Measurements from ENCODE around the gene CSNK2A1.
"Not testable (repeated sequence)": the region's sequence is repeated elsewhere in the genome, so short reads cannot be mapped to it uniquely, and the experiment has no call there.

The CSNK2A1 gene

DNA sequence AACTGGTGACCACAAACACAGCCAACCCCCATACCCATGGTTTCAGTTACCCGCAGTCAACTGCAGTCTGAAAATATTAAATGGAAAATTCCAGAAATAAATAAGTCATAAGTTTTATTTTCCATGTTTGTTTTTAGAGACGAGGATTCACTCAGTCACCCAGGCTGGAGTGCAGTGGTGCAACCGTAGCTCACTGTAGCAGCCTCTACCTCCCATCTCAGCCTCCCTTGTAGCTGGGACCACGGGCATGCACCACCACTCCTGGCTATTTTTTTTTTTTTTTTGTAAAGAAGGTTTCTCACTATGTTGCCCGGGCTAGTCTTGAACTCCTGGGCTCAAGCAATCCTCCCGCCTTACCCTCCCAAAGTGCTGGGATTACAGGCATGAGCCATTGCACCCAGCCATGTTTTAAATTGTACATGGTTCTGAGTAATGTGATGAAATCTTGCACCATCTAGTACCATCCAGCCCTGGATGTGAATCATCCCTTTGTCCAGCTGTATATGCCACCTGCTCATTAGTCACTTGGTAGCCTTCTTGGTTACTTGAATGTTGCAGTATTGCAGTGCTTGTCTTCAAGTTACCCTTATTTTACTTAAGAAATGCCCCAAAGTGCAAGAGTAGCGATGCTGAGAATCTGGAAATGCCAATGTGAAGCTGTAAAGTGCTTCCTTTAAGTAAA is 14.5 kb downstream of the CSNK2A1 start:
- H3K27me3 ChIP-seq (ENCODE audit: control insufficient read depth, insufficient read depth, low read length) = no peaks in the 10 kb centered on the region
- peaks cover 6% of the 10 kb centered on the region for H3K4me1 ChIP-seq (ENCODE audit: control insufficient read depth, insufficient read depth, low read length)
- peaks cover 3% of the 10 kb centered on the region for H3K36me3 ChIP-seq (ENCODE audit: control insufficient read depth, insufficient read depth, low read length)
- no peaks in the 10 kb centered on the region for H3K9me3 ChIP-seq (ENCODE audit: control insufficient read depth, insufficient read depth, low read length)
- H3K4me3 ChIP-seq (ENCODE audit: low read depth, low read length) = no peak overlapping the region
- no peak overlapping the region for H3K9ac ChIP-seq (ENCODE audit: low read depth, low read length)

DNA sequence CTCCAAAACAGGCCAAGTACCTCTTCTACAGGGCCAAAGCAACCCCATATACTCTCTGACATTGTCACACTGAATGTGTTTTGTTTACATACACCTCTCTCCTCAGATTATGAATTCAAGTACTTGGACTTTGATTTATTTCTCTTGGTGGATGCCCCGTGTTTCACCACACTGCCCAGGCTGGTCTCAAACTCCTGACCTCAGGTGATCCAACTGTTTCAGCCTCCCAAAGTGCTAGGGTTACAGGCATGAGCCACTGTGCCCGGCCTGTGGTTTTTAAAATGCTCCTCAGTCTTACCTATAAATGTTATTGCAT is 16.1 kb downstream of the CSNK2A1 start:
- Histone ChIP-seq H3K36me3 (ENCODE audit: control insufficient read depth, insufficient read depth, low read length) (peaks cover 3% of the 10 kb centered on the region), H3K9me3 (ENCODE audit: control insufficient read depth, insufficient read depth, low read length) (no peaks in the 10 kb centered on the region), H3K27me3 (ENCODE audit: control insufficient read depth, insufficient read depth, low read length) (no peaks in the 10 kb centered on the region), H3K4me1 (ENCODE audit: control insufficient read depth, insufficient read depth, low read length) (peaks cover 2% of the 10 kb centered on the region), H3K4me3 (ENCODE audit: low read depth, low read length) (no peak overlapping the region), H3K9ac (ENCODE audit: low read depth, low read length) (no peak overlapping the region)

DNA sequence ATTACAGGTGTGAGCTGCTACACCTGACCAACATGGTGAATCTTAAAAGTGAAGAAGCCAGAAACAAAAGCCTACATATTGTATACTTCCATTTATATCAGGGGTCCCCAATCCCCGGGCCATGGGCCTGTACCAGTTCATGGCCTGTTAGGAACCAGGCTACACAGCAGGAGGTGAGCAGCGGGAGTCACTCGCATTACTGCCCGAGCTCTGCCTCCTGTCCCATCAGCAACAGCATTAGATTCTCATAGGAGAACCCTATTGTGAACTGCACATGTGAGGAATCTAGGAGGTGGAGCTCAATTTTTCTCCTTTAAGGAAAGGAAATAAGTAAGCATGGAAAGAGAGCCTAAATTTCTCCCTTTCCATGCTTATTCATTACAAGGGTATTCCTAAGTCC is 21.7 kb downstream of the CSNK2A1 start:
- no peak overlapping the region for H3K4me3 ChIP-seq (ENCODE audit: low read depth, low read length)
- H3K9ac ChIP-seq (ENCODE audit: low read depth, low read length) = no peak overlapping the region
- peaks cover 5% of the 10 kb centered on the region for H3K4me1 ChIP-seq (ENCODE audit: control insufficient read depth, insufficient read depth, low read length)
- no peaks in the 10 kb centered on the region for H3K36me3 ChIP-seq (ENCODE audit: control insufficient read depth, insufficient read depth, low read length)
- no peaks in the 10 kb centered on the region for H3K27me3 ChIP-seq (ENCODE audit: control insufficient read depth, insufficient read depth, low read length)
- H3K9me3 ChIP-seq (ENCODE audit: control insufficient read depth, insufficient read depth, low read length) = no peaks in the 10 kb centered on the region

DNA sequence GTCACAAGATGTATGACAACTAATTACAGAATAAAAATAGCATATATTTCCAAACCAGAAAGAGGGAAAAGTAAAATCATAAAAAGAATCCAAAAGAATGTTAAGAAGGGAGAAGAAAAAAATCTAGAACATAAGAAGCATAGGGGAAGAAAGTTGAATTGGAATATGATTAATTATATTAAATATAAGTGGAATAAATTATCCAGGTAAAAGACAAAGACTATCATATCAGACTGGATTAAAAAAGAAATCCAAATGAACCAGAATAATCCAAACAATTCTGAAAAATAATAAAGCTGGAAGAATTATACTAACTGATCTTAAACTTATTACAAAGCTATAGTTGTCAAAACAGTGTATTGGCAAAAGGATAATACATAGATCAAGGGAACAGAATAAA is 23.6 kb downstream of the CSNK2A1 start:
- Histone ChIP-seq H3K36me3 (ENCODE audit: control insufficient read depth, insufficient read depth, low read length) (no peaks in the 10 kb centered on the region), H3K4me3 (ENCODE audit: low read depth, low read length) (no peak overlapping the region), H3K4me1 (ENCODE audit: control insufficient read depth, insufficient read depth, low read length) (peaks cover 5% of the 10 kb centered on the region)

DNA sequence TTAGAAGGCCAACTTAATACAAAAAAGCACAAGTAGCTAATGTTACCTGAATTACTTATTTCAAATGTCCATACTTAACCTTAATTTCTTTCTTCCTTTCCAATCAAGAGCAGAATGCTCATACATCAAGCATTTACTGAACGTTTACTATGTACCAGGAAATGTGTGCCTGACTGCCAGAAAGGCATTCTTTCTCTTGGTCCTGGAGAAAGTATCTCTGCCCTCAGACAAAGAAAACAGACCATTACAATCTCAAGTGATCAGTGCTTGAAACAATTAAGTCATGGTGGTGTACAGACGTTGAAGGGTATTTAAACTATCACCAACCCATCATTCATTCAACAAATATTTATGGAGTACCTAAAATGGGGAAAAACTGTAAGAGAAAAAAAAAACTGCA is 26.4 kb downstream of the CSNK2A1 start:
- H3K4me3 ChIP-seq (ENCODE audit: low read depth, low read length) = no peak overlapping the region
- no peaks in the 10 kb centered on the region for H3K27me3 ChIP-seq (ENCODE audit: control insufficient read depth, insufficient read depth, low read length)
- H3K9me3 ChIP-seq (ENCODE audit: control insufficient read depth, insufficient read depth, low read length) = no peaks in the 10 kb centered on the region
- no peaks in the 10 kb centered on the region for H3K36me3 ChIP-seq (ENCODE audit: control insufficient read depth, insufficient read depth, low read length)
- H3K9ac ChIP-seq (ENCODE audit: low read depth, low read length) = no peak overlapping the region
- peaks cover 3% of the 10 kb centered on the region for H3K4me1 ChIP-seq (ENCODE audit: control insufficient read depth, insufficient read depth, low read length)

More for the DNA sequence above, 23.6 kb downstream of the CSNK2A1 start:
- H3K9me3 ChIP-seq (ENCODE audit: control insufficient read depth, insufficient read depth, low read length) = no peaks in the 10 kb centered on the region
- no peak overlapping the region for H3K9ac ChIP-seq (ENCODE audit: low read depth, low read length)
- H3K27me3 ChIP-seq (ENCODE audit: control insufficient read depth, insufficient read depth, low read length) = no peaks in the 10 kb centered on the region

DNA sequence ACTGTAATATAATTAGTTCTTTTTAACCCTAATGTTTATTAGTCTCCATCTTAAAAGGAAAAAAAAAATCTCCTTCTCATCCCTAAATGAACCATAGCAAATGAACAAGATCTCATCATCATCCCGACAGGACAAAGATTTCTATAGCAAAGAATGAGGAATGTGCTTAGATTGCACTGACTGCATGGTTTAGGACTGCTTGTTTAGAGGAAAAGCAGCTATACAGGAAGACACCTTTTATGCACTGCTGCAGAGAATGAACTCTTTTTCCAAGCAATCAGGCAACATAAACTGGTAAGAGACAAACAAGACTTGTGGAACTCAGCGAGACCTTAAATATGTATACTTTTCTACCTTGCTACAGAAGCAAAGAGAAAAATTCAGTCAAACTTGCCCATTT is 26.8 kb downstream of the CSNK2A1 start:
- Histone ChIP-seq H3K27me3 (ENCODE audit: control insufficient read depth, insufficient read depth, low read length) (no peaks in the 10 kb centered on the region), H3K4me3 (ENCODE audit: low read depth, low read length) (no peak overlapping the region), H3K9me3 (ENCODE audit: control insufficient read depth, insufficient read depth, low read length) (no peaks in the 10 kb centered on the region), H3K4me1 (ENCODE audit: control insufficient read depth, insufficient read depth, low read length) (no peaks in the 10 kb centered on the region), H3K9ac (ENCODE audit: low read depth, low read length) (no peak overlapping the region), H3K36me3 (ENCODE audit: control insufficient read depth, insufficient read depth, low read length) (no peaks in the 10 kb centered on the region)

DNA sequence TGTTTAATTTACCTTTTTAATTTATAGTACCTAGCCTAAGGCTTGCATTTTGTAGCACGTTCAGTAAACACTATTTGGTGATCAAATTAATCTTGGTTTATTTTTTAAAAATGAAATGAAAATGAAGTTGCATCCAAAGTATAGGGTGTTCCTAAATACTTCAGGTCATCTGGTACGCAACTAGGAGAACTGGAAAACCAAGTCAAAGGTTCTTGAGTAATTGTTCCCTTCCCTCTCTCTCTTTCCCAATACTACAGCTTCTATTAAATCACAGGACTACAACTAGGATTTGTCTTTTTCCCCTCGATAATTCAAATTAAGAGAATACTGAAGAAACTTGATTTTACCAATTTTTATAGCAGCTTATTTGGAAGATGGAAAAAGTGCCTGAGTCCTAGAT is 27.9 kb downstream of the CSNK2A1 start:
- H3K4me1 ChIP-seq (ENCODE audit: control insufficient read depth, insufficient read depth, low read length) = no peaks in the 10 kb centered on the region
- no peaks in the 10 kb centered on the region for H3K9me3 ChIP-seq (ENCODE audit: control insufficient read depth, insufficient read depth, low read length)
- H3K9ac ChIP-seq (ENCODE audit: low read depth, low read length) = no peak overlapping the region
- H3K4me3 ChIP-seq (ENCODE audit: low read depth, low read length) = no peak overlapping the region
- no peaks in the 10 kb centered on the region for H3K36me3 ChIP-seq (ENCODE audit: control insufficient read depth, insufficient read depth, low read length)
- no peaks in the 10 kb centered on the region for H3K27me3 ChIP-seq (ENCODE audit: control insufficient read depth, insufficient read depth, low read length)

DNA sequence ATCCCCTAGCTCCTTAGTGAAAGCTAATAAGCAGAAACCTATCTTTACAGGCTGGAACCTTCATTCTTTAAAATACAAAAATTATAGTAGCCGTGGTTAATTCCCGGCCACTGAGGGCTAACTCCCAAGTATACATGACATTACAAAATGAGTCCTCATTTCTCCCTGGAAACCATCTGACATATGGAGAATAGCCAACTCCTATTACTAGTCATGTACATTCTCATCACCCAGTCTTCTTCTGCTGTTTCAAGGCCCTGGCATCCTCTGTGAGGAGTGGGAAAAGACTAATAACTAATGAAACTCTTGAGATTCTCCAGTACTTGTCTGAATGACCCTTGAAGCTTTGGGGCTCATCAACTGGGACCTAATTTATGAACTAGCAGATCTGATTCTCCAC is 30.2 kb downstream of the CSNK2A1 start:
- Histone ChIP-seq H3K9ac (ENCODE audit: low read depth, low read length) (no peak overlapping the region), H3K4me3 (ENCODE audit: low read depth, low read length) (no peak overlapping the region), H3K36me3 (ENCODE audit: control insufficient read depth, insufficient read depth, low read length) (no peaks in the 10 kb centered on the region), H3K27me3 (ENCODE audit: control insufficient read depth, insufficient read depth, low read length) (no peaks in the 10 kb centered on the region), H3K9me3 (ENCODE audit: control insufficient read depth, insufficient read depth, low read length) (no peaks in the 10 kb centered on the region), H3K4me1 (ENCODE audit: control insufficient read depth, insufficient read depth, low read length) (no peaks in the 10 kb centered on the region)

DNA sequence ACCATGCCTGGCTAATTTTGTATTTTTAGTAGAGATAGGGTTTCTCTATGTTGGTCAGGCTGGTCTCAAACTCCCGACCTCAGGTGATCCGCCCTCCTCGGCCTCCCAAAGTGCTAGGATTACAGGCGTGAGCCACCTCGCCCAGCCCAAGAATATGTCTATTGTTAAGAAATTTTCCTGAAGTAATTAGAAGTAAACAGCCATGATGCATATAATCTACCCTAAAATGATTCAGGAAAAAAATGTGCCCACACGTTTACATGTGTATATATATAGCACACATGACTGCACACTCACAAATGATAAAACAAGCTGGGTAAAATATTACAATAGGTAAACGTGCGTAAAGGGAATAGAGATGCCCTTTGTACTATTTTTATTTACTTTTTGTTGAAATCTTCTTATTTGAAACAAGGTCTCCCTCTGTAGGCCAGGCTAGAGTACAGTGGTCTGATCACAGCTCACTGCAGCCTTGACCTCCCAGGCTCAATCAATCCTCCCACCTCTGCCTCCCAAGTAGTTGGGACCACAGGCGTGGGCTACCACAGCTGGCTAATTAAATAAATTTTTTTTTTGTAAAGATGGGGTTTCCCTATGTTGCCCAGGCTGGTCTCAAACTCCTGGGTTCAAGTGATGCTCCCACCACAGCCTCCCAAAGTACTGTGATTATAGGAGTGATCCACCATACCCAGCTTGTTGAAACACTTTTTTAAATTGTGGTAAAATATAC is 33.1 kb downstream of the CSNK2A1 start:
- not testable (repeated sequence) for H3K4me1 ChIP-seq (ENCODE audit: control insufficient read depth, insufficient read depth, low read length); H3K9me3 ChIP-seq (ENCODE audit: control insufficient read depth, insufficient read depth, low read length); H3K27me3 ChIP-seq (ENCODE audit: control insufficient read depth, insufficient read depth, low read length); H3K4me3 ChIP-seq (ENCODE audit: low read depth, low read length); H3K9ac ChIP-seq (ENCODE audit: low read depth, low read length)
- H3K36me3 ChIP-seq (ENCODE audit: control insufficient read depth, insufficient read depth, low read length) = peaks cover 13% of the 10 kb centered on the region

DNA sequence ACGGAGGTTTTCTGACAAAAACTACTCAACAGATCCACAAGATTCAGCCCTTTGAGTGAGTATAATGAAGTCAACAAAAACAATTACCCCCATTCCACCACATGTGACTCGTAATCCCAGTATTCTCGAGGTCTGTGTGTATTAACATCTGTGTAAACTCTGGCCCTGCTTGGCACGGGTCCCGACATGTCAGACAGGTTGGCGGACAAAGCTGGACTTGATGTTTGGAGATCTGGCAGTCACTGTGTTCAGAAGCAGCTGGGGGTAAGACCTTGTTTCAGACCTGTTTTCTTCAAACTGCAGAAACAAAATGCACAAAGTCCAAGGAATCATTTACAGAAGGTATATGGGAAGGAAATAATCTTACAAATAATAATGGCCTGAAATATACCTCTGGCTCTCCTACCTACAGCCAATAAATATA is 35.2 kb downstream of the CSNK2A1 start:
- not testable (repeated sequence) for H3K4me1 ChIP-seq (ENCODE audit: control insufficient read depth, insufficient read depth, low read length); H3K27me3 ChIP-seq (ENCODE audit: control insufficient read depth, insufficient read depth, low read length); H3K4me3 ChIP-seq (ENCODE audit: low read depth, low read length); H3K9me3 ChIP-seq (ENCODE audit: control insufficient read depth, insufficient read depth, low read length); H3K9ac ChIP-seq (ENCODE audit: low read depth, low read length)
- H3K36me3 ChIP-seq (ENCODE audit: control insufficient read depth, insufficient read depth, low read length) = peaks cover 18% of the 10 kb centered on the region

DNA sequence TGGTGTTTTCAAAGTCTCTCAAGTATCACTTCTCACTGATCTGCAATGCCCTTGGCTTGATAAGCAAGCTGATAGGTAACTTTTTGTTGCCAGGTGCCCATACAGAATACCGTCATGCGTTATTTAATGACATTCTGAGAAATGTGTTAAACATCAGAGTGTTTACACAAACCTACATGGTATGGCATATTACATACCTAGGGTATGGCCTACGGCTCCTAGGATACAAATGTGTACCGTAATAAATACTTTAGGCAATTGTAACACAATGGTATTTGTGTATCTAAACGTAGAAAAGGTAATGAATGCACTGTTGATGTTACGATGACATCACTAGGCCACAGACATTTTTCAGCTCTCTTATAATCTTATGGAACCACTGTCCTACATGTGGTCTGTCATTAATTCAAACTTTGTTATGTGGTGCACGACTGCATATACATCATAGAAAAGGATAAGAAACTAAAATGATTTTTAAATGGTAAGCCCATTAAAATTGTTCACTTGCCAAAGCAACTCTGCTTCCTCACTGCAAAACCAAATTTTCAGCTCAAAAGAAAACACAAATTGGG is 35.7 kb downstream of the CSNK2A1 start:
- Histone ChIP-seq H3K36me3 (ENCODE audit: control insufficient read depth, insufficient read depth, low read length) (peaks cover 23% of the 10 kb centered on the region), H3K4me1 (ENCODE audit: control insufficient read depth, insufficient read depth, low read length) (no peaks in the 10 kb centered on the region), H3K9ac (ENCODE audit: low read depth, low read length) (no peak overlapping the region), H3K27me3 (ENCODE audit: control insufficient read depth, insufficient read depth, low read length) (no peaks in the 10 kb centered on the region), H3K4me3 (ENCODE audit: low read depth, low read length) (no peak overlapping the region), H3K9me3 (ENCODE audit: control insufficient read depth, insufficient read depth, low read length) (no peaks in the 10 kb centered on the region)

All from iPS-15b (cell line).